Measurements from ENCODE around the gene ULK2.
A peak's percentile ranks its signal among the peaks of the same experiment; 100 is the strongest.
"Not testable (repeated sequence)": the region's sequence is repeated elsewhere in the genome, so short reads cannot be mapped to it uniquely, and the experiment has no call there.

ULK2 gene

GRCh38 chr17:19900809-19901208, 33.1 kb upstream of the ULK2 start:
- TF ChIP-seq ZFX (IDR thresholded peaks at IDR 0.05) = no peak
- TF ChIP-seq, protein P1, sequence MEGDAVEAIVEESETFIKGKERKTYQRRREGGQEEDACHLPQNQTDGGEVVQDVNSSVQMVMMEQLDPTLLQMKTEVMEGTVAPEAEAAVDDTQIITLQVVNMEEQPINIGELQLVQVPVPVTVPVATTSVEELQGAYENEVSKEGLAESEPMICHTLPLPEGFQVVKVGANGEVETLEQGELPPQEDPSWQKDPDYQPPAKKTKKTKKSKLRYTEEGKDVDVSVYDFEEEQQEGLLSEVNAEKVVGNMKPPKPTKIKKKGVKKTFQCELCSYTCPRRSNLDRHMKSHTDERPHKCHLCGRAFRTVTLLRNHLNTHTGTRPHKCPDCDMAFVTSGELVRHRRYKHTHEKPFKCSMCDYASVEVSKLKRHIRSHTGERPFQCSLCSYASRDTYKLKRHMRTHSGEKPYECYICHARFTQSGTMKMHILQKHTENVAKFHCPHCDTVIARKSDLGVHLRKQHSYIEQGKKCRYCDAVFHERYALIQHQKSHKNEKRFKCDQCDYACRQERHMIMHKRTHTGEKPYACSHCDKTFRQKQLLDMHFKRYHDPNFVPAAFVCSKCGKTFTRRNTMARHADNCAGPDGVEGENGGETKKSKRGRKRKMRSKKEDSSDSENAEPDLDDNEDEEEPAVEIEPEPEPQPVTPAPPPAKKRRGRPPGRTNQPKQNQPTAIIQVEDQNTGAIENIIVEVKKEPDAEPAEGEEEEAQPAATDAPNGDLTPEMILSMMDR (conservative IDR thresholded peaks at IDR 0.05) = no peak
- peak overlapping the region; percentile 10; the same call in 1 of the 2 replicates for H3K27ac ChIP-seq

GRCh38 chr17:19897903-19898302, 30.2 kb upstream of the ULK2 start:
- H3K27ac ChIP-seq = peak overlapping the region; percentile 70
- TF ChIP-seq, protein P1 (conservative IDR thresholded peaks at IDR 0.05) = no peak
- no peak for TF ChIP-seq ZFX (IDR thresholded peaks at IDR 0.05)

DNA sequence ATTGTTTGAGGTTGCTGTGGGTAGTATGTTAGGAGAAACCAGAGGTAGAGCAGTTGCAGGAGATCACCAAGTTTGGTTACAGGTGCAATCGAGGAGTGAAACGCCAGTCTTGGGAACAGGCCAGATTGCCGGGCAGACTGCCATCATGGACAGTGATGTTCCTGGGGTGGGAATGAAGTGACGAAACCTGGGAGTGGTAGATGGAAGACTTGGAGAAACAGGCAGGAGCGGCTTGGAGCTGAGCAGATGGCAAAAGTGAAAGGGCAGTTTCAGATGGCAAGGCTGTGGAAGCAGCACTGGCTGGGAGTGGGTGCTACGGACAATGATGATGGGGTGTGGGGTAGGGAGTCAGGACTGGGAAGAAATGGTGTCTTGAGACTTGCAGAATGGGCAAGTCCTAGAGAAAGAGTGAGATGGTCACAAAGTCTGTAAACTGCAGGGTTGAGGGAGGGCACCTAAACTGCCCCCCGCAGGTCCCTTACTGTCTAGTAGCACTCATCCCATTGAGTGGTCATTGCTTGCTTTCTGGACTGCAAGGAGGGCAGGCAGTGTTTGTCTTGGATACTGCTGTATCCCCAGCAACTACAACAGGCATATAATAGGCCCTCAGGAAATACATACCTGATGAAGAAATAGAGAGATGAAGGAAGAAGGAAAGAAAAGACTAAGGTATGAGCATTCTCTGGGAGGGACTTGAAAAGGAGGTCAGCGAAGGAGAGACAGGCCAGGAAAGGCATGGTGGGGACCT, 29.5 kb upstream of the ULK2 start:
- peak overlapping the region; percentile 70 for H3K27ac ChIP-seq
- TF ChIP-seq, protein P1 (conservative IDR thresholded peaks at IDR 0.05) = no peak
- TF ChIP-seq ZFX (IDR thresholded peaks at IDR 0.05) = no peak

- TF ChIP-seq, protein P1 (conservative IDR thresholded peaks at IDR 0.05) = no peak
- TF ChIP-seq ZFX (IDR thresholded peaks at IDR 0.05) = no peak
- H3K27ac ChIP-seq = no peak overlapping the region; the same call in 1 of the 2 replicates
Measured at GRCh38 chr17:19896679-19897078, 28.9 kb upstream of the ULK2 start.

GRCh38 chr17:19890554-19890953, 22.8 kb upstream of the ULK2 start:
- not testable (repeated sequence) for H3K27ac ChIP-seq

DNA sequence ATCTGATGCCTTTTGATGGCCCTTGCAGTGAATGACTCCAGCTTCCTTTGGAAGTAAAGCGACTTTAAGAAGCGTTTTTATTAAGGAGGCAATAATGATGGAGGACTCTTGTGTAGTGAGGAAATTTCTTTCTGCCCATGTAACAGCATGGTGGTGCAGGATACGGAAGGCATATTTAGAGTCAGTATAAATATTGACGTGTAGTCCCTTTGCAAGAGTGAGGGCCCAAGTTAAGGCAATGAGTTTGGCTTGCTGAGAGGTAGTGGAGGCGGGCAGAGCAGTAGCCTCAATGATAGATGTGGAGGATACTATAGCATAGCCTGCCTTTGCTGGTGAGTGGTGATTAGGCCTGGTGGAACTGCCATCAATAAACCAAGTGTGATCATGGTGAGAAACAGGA, 22.3 kb upstream of the ULK2 start:
- not testable (repeated sequence) for H3K27ac ChIP-seq

GRCh38 chr17:19886116-19886515, 18.4 kb upstream of the ULK2 start:
- no peak overlapping the region for H3K27ac ChIP-seq
- TF ChIP-seq, protein P1 (conservative IDR thresholded peaks at IDR 0.05) = no peak
- TF ChIP-seq ZFX (IDR thresholded peaks at IDR 0.05) = no peak

- TF ChIP-seq, protein P1 (conservative IDR thresholded peaks at IDR 0.05) = no peak
- TF ChIP-seq ZFX (IDR thresholded peaks at IDR 0.05) = no peak
- no peak overlapping the region for H3K27ac ChIP-seq
Measured at GRCh38 chr17:19883537-19884215, 15.9 kb upstream of the ULK2 start.
